AG09309 (cell line): ENCODE measurements around the gene TRABD2A.
A peak's percentile ranks its signal among the peaks of the same experiment; 100 is the strongest.

Experiments used
- DNase-seq: peaks from one replicate; pipeline ENCODE4 v3.0.0-alpha.2; 2010; ENCODE audit warnings: low read depth
- H3K4me3 ChIP-seq: 2 replicates; pipeline ENCODE4 v1.5.1; 2011; ENCODE audit warnings: mild to moderate bottlenecking, low read depth, low read length, moderate library complexity; ENCODE audit not compliant: control insufficient read depth
- TF ChIP-seq, protein P1 (sequence below): IDR thresholded peaks from 2 replicates; pipeline ENCODE4 v1.5.1; 2011; ENCODE audit warnings: mild to moderate bottlenecking, low read depth, low read length, inconsistent platforms; ENCODE audit not compliant: insufficient read depth, control insufficient read depth; ENCODE audit errors: missing control alignments

The TRABD2A gene

GRCh38 chr2:84807063-84807485 is 73.8 kb downstream of the TRABD2A start:
- no peak overlapping the region for H3K4me3 ChIP-seq
- DNase-seq: peak; percentile 93
- TF ChIP-seq, protein P1, sequence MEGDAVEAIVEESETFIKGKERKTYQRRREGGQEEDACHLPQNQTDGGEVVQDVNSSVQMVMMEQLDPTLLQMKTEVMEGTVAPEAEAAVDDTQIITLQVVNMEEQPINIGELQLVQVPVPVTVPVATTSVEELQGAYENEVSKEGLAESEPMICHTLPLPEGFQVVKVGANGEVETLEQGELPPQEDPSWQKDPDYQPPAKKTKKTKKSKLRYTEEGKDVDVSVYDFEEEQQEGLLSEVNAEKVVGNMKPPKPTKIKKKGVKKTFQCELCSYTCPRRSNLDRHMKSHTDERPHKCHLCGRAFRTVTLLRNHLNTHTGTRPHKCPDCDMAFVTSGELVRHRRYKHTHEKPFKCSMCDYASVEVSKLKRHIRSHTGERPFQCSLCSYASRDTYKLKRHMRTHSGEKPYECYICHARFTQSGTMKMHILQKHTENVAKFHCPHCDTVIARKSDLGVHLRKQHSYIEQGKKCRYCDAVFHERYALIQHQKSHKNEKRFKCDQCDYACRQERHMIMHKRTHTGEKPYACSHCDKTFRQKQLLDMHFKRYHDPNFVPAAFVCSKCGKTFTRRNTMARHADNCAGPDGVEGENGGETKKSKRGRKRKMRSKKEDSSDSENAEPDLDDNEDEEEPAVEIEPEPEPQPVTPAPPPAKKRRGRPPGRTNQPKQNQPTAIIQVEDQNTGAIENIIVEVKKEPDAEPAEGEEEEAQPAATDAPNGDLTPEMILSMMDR: no peak

DNA sequence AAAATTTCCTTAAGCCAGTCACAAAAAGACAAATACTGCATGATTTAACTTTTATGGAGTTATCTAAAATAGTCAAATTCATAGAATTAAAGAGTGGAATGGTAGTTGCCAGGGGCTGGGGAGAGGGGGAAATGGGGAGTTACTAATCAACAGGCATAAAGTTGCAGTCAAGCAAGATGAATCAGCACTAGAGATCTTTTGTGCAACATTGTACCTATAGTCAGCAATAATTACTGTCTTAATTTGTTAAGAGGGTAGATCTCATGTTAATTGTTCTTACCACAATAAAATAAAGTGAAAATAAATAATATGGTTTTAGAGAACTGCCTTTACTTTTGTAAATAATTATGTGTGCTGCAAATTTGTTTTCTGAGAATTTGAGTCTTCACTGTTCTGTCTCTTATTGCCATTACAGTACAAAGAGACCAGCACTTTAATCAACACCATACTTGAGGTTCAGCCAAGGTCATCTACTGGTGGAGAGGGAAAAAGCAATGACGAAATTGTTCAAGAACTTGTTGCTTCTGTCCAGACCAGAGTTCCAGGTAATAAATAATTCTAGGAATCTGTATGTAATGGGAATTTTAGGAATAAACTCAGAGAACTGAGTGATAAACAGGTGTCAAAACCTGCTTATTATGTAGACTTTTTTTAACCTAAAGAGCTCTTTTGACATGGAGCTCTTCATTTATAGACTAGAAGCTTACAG is 75.5 kb downstream of the TRABD2A start:
- DNase-seq: no peak
- TF ChIP-seq, protein P1: no peak
- no peak overlapping the region for H3K4me3 ChIP-seq

DNA sequence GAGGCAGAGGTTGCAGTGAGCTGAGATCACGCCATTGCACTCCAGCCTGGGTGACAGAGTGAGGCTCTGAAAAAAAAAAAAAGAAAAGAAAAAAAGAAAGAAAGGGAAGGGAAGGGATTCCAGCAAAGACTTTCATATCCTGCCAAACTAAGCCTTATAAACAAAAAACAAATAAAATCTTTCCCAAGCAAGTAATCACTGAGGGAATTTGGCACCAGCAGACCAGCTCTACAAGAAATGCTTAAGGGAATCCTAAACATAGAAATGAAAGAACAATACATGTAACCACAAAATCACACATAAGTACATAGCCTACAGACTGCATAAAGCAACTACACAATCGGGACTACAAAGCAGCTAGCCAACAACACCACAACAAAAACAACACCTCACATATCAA is 79.1 kb downstream of the TRABD2A start:
- DNase-seq: no peak

GRCh38 chr2:84800194-84800805 is 80.6 kb downstream of the TRABD2A start:
- TF ChIP-seq, protein P1: no peak
- H3K4me3 ChIP-seq: no peak overlapping the region
- DNase-seq: no peak

More for the DNA sequence above, 79.1 kb downstream of the TRABD2A start:
- TF ChIP-seq, protein P1: no peak
- H3K4me3 ChIP-seq: no peak overlapping the region

GRCh38 chr2:84799772-84800171 is 81.1 kb downstream of the TRABD2A start:
- TF ChIP-seq, protein P1: no peak
- no peak overlapping the region for H3K4me3 ChIP-seq
- no peak for DNase-seq

- TF ChIP-seq, protein P1: no peak
- no peak overlapping the region for H3K4me3 ChIP-seq
- DNase-seq: no peak
Measured at GRCh38 chr2:84797271-84797670, 83.6 kb downstream of the TRABD2A start.

- H3K4me3 ChIP-seq: no peak overlapping the region
- no peak for DNase-seq
- TF ChIP-seq, protein P1: no peak
Measured at GRCh38 chr2:84796798-84797197, 84.1 kb downstream of the TRABD2A start.
